ENCODE data around the gene FAAH2.
A peak's percentile ranks its signal among the peaks of the same experiment; 100 is the strongest.
"Not testable (repeated sequence)": the region's sequence is repeated elsewhere in the genome, so short reads cannot be mapped to it uniquely, and the experiment has no call there.

FAAH2 gene

DNA sequence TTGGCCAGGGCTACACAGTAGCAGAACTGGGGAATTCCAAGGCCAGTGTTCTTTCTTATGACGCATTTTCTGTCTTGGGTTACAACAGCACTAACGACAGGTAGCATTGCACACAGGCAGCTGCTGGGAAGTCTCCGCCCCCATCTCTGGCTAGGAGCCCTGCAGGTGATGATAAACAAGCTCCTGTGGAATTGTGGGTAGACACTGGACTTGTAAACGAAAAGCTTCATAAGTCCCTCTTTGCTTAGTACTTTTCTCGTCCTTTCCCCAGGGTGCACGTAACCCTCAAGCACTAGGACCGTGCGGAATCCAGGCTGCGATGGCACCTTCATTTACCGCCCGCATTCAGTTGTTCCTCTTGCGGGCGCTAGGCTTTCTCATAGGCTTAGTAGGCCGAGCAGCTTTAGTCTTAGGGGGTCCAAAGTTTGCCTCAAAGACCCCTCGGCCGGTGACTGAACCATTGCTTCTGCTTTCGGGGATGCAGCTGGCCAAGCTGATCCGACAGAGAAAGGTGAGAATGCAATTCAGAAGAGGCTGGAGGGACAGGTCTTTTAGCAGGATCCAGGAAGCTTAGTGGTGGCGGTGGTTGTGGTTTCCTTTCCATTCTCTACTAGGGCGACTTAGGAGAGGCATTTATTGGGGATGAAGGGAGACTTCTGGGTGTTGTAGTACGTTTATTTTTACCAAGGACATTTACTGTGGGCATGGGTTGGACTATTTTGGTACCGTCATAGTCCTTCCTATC is at the start of gene FAAH2:
Gene FAAH2, plus strand, starts transcription at position 200 of the 745 bp plus-strand sequence. Its CDS starts 120 bp downstream, at position 320.
- DNase-seq (ENCODE audit: low spot score): peak; percentile 1

- no peak for DNase-seq (ENCODE audit: low spot score)
Measured at GRCh38 chrX:57241967-57242366, 44.5 kb upstream of the FAAH2 start.

DNA sequence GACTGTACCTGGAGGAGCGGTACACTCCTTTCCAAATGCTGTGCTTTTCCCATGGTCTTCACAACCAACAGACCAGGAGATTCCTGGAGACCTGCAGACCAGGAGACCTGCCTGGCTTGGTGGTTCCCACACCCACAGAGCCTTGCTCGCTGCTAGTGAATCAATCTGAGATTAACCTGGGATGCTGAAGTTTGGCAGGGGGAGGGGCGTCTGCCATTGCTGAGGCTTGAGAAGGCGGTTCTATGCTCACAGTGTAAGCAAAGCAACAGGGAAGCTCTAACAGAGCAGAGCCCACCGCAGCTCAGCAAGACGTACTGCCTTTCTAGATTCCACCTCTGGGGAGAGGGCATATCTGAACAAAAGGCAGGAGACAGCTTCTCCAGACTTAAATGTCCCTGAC is 34.5 kb upstream of the FAAH2 start:
- DNase-seq (ENCODE audit: low spot score): no peak

GRCh38 chrX:57265126-57265525 is 21.4 kb upstream of the FAAH2 start:
- no peak for DNase-seq (ENCODE audit: low spot score)

- DNase-seq (ENCODE audit: low spot score): no peak
Measured at GRCh38 chrX:57266275-57266674, 20.2 kb upstream of the FAAH2 start.

GRCh38 chrX:57266871-57267270 is 19.6 kb upstream of the FAAH2 start:
- no peak for DNase-seq (ENCODE audit: low spot score)

DNA sequence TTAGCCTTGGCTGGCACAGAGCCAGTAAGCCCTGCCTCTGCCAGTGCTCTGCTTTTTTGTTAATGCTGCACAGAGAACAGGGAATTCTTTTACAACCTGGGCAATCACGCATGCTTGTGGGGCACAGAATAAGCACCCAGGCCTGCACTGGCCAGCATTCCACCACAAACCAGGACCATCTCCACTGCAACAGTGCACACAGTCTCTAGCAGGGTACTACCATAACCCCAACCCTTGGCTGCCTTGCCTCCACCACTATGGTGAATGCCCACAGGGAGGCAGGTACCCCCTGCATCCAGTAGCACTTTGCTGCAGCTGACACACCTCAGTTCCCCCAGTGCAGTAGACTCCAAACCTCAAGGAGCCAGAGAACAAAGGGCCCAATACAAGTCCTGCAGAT is 19.2 kb upstream of the FAAH2 start:
- DNase-seq (ENCODE audit: low spot score): no peak

GRCh38 chrX:57270980-57271379 is 15.5 kb upstream of the FAAH2 start:
- DNase-seq (ENCODE audit: low spot score): no peak

DNA sequence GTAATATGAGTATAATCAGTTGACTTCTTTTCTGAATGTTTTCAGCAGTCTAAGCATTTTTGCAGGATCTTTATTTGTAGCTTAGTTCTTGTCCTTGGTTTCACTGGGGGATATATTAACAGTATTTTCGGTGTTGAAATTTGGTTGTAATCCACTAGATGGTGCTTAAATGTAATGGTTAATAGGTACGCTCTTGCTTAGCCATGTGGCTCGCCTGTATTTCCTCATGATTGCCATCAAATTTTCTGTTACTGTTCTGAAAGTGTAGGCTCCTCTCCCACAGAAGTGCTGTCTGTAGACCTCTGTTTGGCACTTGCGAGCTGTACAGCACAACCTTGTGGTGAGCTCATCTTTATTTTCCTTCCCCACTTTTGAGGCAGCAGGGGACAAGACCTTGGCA is 3.9 kb upstream of the FAAH2 start:
- DNase-seq (ENCODE audit: low spot score): peak; percentile 2

DNA sequence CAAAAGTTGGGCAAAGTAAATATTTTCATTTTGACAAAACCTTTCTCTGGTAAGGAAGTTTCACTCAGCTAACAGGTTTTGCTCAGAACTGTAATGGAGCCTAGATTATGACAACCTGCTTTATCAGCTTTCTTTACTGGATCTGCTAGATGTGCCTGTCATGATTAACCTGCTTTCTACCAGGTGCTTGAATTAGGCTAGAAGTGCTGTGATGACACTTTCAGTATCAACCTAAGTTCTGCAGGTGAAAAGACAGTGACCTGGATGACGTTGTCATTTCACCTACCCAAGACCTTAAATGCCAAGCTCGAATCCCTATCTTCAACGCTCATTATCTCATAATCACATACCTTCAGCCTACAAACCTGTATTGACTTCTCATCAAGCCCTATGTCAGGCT is 1.5 kb upstream of the FAAH2 start:
- no peak for DNase-seq (ENCODE audit: low spot score)

- DNase-seq (ENCODE audit: low spot score): no peak
Measured at GRCh38 chrX:57289089-57289488, 2.6 kb downstream of the FAAH2 start.

- no peak for DNase-seq (ENCODE audit: low spot score)
Measured at GRCh38 chrX:57294961-57295360, 8.5 kb downstream of the FAAH2 start.

GRCh38 chrX:57295679-57296078 is 9.2 kb downstream of the FAAH2 start:
- DNase-seq (ENCODE audit: low spot score): not testable (repeated sequence)

DNA sequence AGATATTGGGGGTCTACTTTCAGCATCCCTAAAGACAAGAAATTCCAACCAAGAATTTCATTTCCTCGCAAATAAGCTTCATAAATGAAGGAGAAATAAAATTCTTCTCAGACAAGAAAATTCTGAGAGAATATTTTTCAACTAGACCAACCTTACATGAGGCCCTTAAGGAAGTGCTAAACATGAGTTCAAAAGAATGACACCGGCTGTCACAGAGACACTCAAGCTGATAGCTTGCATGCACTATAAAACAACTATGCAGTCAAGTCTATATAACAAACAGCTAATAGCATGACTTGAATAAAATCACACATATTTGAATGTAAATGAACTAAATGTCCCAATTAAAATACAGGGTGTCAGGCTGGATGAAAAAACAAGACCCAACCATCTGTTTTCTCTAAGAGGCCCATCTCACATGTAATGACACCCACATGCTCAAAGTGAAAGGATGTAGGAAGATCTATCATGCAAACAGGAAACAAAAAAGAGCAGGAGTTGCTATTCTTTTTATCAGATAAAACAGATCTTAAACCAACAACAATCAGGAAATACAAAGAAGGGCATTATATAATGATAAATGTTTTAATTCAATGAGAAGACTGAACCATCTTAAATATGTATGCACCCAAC is 27.2 kb downstream of the FAAH2 start:
- no peak for DNase-seq (ENCODE audit: low spot score)

DNA sequence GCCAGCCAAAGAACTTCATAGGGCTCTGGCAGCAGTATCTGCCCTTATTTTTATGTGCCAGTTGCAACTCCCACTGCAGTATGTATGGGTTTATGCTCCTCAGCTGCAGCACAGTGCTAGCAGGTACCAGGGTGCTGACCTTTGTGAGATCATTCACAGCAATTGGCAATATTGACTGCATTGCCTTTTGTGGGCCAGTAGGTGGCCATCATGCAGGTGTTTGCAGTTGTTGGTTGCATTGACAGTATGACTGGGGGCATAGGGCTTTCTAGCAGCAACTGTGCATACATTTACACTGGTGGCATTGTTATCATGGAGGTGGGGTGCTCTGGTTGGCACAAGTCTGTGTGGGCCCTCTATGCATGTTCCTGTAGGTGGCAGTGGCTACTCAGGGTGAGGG is 42.5 kb downstream of the FAAH2 start:
- DNase-seq (ENCODE audit: low spot score): no peak

DNA sequence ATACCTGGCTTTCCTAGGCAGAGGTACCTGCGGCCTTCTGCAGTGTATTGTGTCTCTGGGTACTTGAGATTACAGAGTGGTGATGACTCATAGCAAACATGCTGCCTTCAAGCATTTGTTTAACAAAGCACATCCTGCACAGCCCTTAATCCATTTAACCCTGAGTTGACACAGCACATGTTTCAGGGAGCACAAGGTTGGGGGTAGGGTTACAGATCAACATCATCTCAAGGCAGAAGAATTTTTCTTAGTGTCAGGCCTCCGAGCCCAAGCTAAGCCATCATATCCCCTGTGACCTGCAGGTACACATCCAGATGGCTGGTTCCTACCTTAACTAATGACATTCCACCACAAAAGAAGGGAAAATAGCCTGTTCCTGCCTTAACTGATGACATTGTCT is 49.3 kb downstream of the FAAH2 start:
- DNase-seq (ENCODE audit: low spot score): not testable (repeated sequence)

GRCh38 chrX:57353472-57354132 is 67.1 kb downstream of the FAAH2 start:
- DNase-seq (ENCODE audit: low spot score): no peak

DNA sequence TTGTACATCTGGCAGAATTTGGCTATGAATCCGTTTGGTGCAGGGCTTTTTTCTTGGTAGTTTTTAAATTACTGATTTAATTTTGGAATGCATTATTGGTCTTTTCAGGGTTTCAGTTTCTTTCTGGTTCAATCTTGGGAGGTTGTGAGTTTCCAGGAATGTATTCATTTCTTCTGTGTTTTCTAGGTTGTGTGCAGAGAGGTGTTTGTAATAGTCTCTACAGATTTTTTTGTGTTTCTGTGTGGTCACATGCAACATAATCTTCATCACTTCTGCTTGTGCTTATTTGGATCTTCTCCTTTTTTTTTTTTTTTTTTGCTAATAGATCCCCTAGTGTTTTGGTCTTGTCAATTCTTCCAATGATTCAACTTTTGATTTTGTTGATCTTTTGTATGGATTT is 77.6 kb downstream of the FAAH2 start:
- no peak for DNase-seq (ENCODE audit: low spot score)

GRCh38 chrX:57366430-57366829 is 79.9 kb downstream of the FAAH2 start:
- DNase-seq (ENCODE audit: low spot score): no peak

DNA sequence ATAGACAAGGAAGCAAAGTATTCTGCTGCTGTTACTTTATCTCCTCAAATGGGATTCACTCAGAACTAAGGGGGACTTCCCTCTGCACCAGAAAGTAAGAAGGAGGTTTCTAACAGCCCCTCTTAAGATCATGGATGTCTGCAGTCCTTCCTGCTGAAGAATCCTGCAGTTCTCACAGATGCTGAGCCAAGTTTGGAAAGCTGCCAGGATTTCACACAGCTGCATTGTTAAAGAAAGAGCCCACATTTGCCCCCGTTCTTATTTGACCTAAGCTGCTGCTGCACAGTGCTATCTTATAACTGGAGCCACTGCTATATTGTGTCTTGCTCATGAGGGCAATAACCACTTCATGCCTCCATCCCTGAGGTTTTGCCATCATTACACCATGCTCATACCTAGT is 81.1 kb downstream of the FAAH2 start:
- peak; percentile 50 for DNase-seq (ENCODE audit: low spot score)

GRCh38 chrX:57368158-57368557 is 81.7 kb downstream of the FAAH2 start:
- DNase-seq (ENCODE audit: low spot score): no peak

GRCh38 chrX:57379296-57379695 is 92.8 kb downstream of the FAAH2 start:
- no peak for DNase-seq (ENCODE audit: low spot score)
